Measurements from ENCODE around the gene RPAIN.

The RPAIN gene

DNA sequence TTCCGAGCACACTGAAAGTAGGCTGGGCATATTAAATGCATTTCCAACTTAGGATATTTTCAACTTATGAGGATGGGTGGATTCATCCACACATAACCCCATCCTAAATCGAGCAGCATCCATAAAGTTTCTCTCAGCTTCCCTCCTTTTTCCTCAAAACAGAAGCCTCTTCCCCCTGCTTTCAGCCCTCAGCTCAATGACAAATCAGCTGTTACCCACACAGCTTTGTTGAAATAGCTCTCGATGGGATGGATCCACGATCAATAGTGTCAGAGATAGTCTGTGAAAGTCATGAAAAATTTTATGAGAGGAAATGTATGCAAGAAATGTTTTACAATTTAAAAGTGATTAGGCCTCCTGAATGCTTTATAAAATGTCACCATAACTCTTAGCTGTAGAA lies 46.3 kb downstream of the RPAIN start:
- peak overlapping the region; percentile 98 for H3K4me3 ChIP-seq (replicated peaks; ENCODE audit: low read depth, low read length)
- TF ChIP-seq, protein P1, sequence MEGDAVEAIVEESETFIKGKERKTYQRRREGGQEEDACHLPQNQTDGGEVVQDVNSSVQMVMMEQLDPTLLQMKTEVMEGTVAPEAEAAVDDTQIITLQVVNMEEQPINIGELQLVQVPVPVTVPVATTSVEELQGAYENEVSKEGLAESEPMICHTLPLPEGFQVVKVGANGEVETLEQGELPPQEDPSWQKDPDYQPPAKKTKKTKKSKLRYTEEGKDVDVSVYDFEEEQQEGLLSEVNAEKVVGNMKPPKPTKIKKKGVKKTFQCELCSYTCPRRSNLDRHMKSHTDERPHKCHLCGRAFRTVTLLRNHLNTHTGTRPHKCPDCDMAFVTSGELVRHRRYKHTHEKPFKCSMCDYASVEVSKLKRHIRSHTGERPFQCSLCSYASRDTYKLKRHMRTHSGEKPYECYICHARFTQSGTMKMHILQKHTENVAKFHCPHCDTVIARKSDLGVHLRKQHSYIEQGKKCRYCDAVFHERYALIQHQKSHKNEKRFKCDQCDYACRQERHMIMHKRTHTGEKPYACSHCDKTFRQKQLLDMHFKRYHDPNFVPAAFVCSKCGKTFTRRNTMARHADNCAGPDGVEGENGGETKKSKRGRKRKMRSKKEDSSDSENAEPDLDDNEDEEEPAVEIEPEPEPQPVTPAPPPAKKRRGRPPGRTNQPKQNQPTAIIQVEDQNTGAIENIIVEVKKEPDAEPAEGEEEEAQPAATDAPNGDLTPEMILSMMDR (IDR thresholded peaks at IDR 0.05; ENCODE audit: low read depth, low read length, missing control alignments) = no peak

DNA sequence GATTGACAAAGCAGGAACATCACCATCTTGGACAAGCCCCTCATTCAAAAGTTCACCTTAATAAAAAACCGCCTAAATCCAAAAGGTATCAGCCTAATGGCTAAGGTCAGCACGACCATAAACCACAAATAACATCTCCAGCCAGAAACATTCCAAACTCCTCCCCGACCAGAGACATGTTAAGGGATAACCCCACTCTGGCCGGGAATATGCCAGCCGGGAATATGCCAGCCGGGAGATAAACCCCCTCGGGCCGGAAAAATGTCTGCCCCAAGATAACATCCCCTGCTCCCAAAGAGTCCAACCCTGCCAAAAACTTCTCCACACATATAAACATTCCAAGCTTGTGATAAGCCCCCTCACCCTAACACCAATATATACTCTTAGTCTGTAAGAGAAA lies 47.4 kb downstream of the RPAIN start:
- H3K4me3 ChIP-seq (replicated peaks; ENCODE audit: low read depth, low read length) = peak overlapping the region; percentile 98
- TF ChIP-seq, protein P1 (IDR thresholded peaks at IDR 0.05; ENCODE audit: low read depth, low read length, missing control alignments) = no peak
- DNase-seq (ENCODE audit: extremely low read depth, low read depth) = no peak

More for the DNA sequence above, 46.3 kb downstream of the RPAIN start:
- no peak for DNase-seq (ENCODE audit: extremely low read depth, low read depth)

DNA sequence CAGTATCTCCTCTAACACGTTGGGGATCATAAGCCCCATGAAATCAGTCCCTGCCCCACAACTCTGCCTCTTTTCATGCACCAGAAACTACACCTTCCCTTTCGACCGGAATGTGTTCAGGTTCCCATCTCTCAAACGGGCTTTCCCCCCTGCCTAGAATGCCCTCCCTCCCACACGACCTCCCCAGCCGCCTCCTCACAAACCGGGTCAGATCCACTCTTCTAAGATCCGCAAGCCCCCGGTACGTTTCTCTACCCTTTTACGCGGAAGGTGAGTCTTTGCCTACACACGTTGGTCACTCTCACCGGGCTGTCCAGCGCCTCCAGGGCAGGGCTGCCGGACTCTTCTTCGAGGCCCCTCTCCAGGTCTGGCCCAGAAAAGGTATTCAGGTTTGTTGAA lies 48.1 kb downstream of the RPAIN start:
- peak overlapping the region; percentile 98 for H3K4me3 ChIP-seq (replicated peaks; ENCODE audit: low read depth, low read length)
- no peak for DNase-seq (ENCODE audit: extremely low read depth, low read depth)
- TF ChIP-seq, protein P1 (IDR thresholded peaks at IDR 0.05; ENCODE audit: low read depth, low read length, missing control alignments) = no peak

DNA sequence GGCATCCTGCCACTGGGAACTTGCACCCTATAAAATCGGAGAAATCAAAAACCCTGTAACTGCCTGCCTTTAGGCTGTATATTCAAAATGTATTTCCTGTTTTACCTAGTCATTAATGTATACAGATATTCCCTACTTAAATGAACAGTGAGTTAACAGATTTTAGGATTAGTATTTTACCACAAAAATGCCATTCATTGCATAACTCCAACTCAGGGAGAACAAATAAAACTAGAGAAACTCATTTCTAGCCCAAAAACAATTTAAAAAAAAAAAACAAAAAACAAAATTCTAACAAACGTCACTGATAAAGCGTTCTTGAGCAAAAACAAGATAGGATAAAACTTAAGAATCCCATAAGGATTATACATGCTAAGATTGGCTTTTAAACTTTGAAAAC lies 52.5 kb downstream of the RPAIN start:
- TF ChIP-seq, protein P1 (IDR thresholded peaks at IDR 0.05; ENCODE audit: low read depth, low read length, missing control alignments) = no peak
- no peak overlapping the region for H3K4me3 ChIP-seq (replicated peaks; ENCODE audit: low read depth, low read length)
- no peak for DNase-seq (ENCODE audit: extremely low read depth, low read depth)

DNA sequence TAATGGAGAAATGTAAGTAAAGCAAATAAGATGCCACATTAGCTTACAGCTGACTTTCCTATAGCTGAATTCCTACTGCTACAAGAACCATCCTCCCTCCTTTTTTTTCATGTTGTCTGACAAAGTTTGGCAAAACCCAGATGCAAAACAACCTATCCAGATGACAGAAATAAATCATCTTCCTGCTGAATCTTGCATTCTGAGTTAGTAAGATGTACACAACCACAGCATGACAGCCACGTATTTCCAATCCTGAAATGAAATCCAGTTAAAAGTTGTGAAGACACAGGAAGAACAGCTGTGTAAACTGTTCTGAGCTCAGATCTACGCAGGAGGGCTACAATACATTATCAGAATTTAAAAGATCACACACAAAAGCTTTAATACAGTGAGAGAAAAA lies 53.9 kb downstream of the RPAIN start:
- TF ChIP-seq, protein P1 (IDR thresholded peaks at IDR 0.05; ENCODE audit: low read depth, low read length, missing control alignments) = no peak
- no peak for DNase-seq (ENCODE audit: extremely low read depth, low read depth)
- H3K4me3 ChIP-seq (replicated peaks; ENCODE audit: low read depth, low read length) = no peak overlapping the region

DNA sequence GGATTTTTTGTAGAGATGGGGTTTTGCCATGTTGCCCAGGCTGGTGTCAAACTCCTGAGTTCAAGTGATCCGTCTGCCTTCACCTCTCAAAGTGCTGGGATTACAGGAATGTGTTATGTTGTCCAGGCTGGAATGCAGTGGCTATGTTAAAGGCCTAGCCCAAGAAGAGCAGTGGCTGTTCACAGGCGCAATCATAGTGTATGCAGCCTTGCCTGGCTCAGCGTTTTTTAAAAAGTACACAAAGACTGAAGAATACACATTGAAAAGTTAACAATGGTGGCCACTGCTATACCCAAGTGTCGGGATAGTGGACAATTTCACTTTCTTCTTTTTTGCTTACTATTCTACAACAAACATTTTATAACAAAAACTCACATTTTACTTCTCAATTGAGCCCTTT lies 59.0 kb downstream of the RPAIN start:
- TF ChIP-seq, protein P1 (IDR thresholded peaks at IDR 0.05; ENCODE audit: low read depth, low read length, missing control alignments) = no peak
- H3K4me3 ChIP-seq (replicated peaks; ENCODE audit: low read depth, low read length) = no peak overlapping the region
- no peak for DNase-seq (ENCODE audit: extremely low read depth, low read depth)

DNA sequence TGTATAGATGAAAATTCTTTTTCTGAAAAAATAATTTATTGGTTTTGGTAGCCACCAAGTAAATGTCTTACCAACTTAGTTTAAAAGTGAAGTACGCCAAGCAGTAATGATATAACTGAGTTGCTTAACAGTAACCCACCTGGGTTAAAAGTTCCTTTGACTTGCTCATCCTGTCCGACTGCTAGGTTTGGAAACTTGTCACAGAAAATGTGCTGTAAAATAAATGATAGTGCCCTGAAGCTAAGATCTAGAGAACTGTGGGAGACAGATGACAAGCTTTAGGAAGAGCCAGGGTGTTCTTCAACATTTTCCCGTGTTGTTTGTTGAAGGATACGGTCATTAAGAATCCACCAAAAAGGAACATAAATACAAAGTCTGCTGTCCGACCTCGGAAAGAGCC lies 61.0 kb downstream of the RPAIN start:
- TF ChIP-seq, protein P1 (IDR thresholded peaks at IDR 0.05; ENCODE audit: low read depth, low read length, missing control alignments) = no peak
- DNase-seq (ENCODE audit: extremely low read depth, low read depth) = no peak

More for the DNA sequence above, 61.0 kb downstream of the RPAIN start:
- no peak overlapping the region for H3K4me3 ChIP-seq (replicated peaks; ENCODE audit: low read depth, low read length)
